Pulmonary artery endothelial cell (primary cell): ENCODE data around the gene HORMAD2. TPM values are rescaled to one million over a fixed set of nuclear protein-coding genes. Genes with fewer than 3 reads are reported as not detected.

ENCODE experiments used
- DNase-seq: peaks from one replicate; pipeline ENCODE4 v3.0.0-alpha.2; 2011; ENCODE audit warnings: low read depth, low spot score
- total RNA-seq: library from RNA; depleted of rRNA; stranded (reverse); fragments of >200 nt; gene quantifications from 2 replicates; pipeline ENCODE4 v1.2.3, GENCODE V29; 2014

The HORMAD2 gene
- total RNA-seq, 1 donor from 2014 or later, result not detected

DNA sequence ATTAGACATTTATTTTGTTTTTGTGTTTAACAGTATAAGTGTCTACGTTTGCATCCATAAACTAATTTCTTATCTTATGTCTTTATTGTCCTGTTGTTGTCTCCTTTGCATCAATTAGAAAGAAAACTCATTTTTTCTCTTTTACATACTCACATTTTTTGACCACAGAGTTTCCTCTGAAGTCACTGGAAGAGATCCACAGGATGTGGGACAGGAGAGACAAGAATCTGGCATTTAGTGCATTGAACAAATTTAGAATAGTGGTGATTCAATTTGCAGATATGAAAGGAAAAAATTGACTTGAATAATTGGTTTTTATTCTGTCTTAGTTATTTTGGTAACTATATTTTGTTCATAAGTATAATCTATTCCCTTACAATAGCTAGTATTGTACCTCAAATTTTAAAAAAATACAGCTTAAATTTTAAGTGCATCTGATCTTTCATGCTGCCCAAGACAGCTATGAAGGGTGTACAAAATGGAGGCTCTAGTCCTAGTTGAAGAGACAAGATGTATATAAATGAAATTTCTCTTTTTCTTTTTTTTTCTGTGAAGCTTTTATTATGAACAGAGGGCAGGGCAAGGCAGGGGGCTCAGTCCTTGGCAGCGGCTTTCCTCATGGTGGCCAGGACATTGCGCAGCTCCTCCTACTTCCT is 24.4 kb downstream of the HORMAD2 start:
- no peak for DNase-seq

DNA sequence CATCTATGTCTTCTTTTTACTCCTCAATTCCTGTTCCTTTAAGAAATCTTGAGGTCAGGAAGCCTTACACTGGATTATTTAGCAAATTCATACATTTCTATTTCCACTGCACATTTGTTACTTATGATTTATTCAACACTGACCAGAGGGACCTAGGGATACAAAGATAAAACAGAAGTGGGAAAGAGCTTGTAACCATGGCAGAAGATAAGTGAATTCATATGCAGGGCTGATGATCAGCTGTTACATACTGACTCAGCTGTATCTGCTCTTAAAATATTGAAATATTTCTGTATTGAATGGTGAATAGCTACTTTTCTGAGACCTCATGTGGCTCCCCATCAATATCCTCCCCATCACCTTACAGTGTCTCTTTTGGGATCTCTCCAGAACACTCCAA is 25.2 kb downstream of the HORMAD2 start:
- DNase-seq, result no peak

DNA sequence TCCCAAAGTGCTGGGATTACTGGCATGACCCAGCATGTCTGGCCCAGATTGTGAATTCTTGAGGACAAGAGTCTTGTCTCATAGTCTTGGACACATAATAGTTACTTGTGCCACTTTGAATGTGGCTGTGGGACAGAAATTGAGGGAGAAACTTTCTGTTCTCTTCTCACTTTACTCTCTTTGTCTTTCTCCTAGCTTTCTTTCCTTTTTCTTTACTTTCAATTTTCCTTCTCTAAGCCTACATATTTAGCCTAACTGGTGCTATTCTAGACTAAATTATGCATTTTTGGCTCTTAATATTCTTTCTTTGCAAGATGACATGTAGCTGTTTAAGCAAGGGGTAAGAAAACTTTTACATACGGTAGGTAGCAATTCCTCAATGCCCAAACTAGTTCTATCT is 33.2 kb downstream of the HORMAD2 start:
- no peak for DNase-seq

DNA sequence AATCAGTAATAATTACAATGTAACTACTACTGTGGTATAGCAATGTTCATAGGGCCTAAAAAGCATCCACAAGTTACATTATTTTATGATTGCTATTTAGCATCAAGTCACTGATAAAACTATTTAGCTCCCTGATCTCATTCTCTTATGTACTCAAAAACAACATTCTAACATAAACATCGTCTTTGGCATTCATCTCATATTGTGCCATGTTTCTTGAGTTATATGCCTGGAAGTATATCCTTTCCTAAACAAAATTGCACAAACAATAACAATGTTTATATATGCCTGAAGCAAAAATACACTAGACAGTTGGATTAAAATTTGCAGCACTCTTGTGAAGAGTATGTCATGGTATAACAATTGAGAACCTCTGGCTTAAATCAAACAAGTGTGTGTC is 34.1 kb downstream of the HORMAD2 start:
- DNase-seq, result no peak

DNA sequence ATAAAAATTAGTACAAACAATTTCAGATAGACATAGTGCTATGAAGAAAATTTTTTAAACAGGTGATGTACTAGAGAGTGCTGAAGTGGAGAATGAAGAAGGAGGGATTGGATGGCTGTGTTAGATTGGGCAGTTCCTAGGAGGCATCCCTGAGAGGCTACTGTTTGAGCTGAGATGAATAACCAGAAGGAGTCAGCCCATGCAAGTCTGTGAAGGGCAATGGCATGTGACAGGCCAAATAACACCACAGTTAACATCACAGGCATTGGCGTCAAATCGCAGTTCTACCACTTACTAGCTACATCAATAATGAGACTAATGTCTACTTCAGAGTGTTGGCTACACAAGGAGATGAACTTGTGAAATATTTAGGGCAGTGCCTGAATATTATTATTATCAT is 35.4 kb downstream of the HORMAD2 start:
- no peak for DNase-seq

DNA sequence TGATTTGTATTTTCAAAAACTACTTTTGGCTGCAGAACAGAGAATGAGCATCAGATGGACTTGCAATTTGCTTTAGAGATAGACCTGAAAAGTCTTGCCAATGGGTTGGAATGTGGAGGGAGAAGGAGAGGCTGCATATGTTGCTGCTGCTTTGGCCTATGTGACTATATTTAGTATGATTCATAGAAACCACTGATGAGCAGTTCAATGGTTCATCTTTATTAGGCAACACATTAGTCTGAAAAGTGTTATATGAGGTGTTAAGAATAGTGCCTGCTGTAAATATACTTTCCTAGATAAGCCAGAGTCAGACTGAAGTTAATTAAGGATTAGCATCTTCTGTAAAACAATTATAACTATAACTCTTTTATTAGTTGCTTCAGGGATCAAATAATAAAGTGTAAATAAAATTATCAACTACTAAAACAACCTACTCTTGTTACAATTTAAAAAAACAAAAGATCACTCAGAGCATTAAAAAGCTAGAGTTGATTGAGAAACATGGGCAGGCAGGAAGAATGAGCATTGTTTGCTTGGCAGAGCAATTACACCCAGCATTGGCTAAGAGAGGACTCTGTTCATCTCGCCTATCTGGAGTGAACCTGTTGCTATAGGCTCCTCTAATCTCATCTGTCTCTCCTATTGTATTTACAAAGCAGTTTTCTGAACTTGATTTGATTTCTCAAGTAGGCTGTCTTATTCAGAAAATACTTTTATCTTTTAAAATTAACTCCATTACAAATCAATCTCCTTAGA is 36.3 kb downstream of the HORMAD2 start:
- no peak for DNase-seq

DNA sequence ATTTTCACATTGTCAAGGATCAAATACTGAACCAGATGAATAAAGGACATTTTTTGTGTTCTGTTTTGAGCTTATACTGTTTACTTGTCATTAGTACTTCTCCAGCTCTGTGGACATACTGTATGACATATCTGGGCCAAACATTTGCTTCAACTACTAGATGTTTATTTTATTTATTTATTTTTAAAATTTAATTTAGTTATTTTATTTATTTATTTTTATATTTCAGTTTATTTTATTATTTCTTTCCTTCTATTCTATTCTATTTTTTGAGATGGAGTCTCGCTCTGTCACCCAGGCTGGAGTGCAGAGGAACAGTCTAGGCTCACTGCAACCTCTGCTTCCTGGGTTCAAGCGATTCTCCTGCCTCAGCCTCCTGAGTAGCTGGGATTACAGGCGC is 37.0 kb downstream of the HORMAD2 start:
- no peak for DNase-seq

DNA sequence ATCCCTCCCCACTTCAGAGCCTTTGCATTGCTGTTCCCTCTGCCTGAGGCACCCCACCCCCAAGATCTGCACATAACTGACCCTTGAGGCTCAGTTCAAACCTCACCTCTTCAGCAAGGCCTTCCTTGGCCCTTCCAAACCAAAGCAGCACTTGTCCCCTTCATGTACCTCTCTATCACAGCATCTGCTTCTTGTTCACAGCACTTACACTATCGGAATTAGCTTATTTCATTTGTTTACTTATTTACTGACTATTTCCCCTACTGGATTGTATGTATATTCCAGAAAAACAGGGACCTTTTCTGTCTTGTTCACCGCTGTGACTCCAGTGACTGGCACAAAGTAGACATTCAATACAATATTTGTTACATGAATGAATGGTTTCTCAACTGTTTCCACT is 38.0 kb downstream of the HORMAD2 start:
- DNase-seq, result no peak

DNA sequence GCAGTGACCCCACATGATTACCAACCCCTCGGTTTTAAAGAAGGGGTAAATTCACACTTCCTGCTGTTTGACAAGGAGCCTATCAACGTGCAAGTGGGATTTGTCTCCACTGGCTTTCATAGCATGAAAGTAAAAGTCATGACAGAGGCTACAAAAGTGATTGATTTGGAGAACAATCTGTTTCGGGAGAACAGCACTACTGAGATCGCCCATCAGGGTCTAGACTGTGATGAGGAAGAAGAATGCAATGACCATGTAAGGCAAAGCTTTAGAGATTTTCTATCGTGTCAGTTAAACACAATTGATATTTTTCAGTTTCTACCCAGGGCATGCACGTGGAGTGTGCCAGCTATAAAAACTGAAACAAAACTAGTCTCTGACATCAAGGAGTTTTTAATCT is 41.7 kb downstream of the HORMAD2 start:
- no peak for DNase-seq

DNA sequence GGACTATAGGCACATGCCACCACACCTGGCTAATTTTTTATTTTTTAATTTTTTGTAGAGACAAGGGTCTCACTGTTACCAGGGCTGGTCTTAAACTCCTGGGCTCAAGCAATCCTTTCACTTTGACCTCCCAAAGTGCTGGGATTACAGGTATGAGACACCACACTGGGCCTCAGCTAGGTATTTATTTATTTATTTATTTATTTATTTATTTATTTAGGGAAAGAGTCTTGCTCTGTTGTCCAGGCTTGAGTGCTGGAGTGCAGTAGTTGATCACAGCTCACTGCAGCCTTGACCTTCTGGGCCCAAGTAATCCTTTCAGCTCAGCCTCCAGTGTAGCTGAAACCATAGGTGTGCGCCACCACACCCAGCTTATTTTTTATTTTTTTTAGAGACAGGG is 43.2 kb downstream of the HORMAD2 start:
- DNase-seq, result no peak

DNA sequence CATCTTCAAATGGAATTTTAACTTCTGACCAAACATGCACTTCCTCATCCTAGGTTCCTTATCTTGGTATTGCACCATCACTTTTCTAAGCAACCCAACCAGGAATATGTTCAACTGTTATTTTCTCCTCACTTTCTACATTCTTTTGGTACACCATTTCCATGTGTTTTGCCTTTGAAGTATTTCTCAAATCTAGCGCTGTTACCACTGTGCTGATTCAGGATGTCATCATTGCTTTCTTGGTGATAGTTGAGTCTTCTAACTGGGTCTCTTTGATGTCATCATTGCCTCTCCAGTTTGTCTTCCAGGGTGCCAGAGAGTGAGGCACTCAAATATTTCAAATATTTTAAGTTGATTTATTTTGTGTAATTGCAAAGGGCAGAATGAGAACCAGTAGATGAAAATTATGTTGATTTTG is 47.5 kb downstream of the HORMAD2 start:
- no peak for DNase-seq

DNA sequence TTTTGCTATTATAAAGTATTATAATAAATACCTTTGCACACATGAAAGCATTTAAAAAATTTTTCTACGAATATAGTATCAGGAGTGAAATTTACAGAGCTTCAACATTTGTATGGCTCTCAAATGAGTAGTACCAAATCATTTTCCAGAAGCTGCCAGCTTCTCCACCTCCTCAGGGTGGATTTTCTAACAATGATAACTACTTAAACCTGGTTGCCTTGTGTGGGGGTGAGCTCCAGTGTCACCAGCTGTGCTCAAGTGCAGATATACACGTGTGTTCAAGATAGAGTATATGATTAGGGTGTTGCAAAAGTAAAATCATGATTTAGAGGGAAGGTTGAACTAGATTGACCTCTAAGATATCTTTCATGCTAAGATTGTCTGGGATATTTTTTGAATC is 48.2 kb downstream of the HORMAD2 start:
- DNase-seq, result no peak

DNA sequence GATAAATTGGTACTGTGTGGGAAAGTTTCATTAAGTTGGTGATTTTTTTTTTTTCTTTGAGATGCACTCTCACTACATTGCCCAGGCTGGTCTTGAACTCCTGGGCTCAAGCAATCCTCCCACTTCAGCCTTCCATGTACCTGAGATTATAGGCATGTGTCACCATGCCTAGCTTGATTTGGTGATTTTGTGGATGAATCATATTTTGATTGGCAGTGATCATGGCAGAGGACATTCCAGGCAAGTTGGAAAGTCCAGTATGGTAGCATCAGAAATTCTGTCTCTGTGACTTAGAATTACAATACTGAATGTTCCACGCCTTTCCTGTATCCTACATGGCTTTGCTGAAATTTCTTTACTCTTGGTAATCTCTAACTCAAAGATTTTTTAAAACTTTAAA is 49.4 kb downstream of the HORMAD2 start:
- no peak for DNase-seq

DNA sequence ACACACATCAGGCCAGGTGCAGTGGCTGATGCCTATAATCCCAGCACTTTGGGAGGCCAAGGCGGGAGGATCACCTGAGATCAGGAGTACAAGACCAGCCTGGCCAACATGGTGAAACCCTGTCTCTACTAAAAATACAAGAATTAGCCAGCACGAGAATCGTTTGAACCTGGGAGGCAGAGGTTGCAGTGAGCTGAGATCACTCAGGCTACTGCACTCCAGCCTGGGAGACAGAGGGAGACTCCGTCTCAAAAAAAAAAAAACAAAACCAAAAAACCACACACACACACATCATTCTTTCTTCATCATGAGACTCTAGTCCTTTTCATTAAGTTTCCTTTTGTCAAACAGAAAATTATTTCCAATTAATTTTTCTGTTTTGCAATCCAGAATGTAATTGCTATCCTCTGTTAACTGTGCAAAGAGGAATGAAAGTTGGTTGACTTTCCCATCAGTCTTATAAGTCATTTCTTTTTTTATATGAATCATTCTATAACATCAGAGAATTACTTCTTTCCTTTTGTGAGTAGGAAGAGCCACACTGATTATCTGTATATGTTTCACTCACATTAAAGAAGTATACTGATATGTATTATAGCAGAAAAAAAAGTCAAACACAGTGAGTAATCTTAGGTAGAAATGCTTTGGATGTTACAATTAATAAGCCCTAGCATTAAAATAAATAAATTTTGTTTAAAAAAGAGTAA is 52.2 kb downstream of the HORMAD2 start:
- DNase-seq, result no peak

DNA sequence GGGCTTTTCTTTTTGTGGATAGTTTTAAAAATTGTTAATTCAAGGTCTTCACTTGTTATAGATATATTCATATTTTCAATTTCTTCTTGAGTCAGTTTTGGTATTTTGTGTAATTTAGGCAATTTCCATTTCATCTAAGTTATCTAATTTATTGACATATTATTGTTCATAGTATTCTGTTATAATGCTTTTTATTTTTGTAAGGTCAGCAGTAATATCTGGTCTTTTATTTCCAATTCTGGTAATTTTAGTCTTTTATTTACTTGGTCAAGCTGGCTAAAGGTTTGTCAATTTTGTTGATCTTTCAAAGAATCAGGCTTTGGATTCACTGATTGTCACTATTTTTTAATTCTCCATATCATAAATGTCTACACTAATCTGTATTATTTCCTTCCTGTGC is 60.1 kb downstream of the HORMAD2 start:
- DNase-seq, result no peak

DNA sequence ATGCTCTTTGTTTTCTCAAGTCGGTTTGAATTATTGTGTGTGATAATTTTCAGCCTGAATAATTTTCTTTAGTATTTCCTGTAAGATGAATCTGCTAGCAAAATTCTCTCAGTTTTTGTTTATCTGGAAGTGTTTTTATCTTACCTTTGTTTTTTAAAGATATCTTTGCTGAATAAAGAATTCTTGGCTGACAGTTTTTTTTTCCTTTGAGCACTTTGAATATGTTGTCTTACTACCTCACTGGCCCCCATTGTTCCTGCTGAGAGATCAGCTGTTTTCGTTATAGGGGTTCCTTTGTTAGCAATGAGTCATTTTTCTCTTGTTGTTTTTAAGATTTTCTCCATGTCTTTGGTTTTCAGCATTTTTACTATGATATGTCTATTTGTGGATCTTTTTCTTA is 63.0 kb downstream of the HORMAD2 start:
- DNase-seq, result no peak

DNA sequence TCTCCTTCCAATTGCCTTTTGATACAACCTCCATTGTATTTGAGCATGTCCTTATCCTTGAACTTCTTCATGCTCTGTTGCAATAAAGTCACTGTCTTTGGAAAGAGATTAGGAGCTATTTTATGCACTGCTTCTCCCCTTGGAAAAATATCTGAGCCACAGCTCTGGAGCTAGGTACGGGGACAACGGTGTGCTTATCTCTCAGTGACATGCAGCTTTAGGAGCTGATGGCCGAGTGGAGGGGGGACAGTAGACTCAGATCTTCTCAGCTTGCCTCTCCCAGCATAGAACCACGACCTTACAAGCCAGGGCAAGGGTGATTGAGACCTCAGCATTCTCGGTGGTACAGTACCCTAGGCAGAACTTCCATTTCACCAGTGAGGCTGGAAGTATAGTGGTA is 64.1 kb downstream of the HORMAD2 start:
- no peak for DNase-seq

DNA sequence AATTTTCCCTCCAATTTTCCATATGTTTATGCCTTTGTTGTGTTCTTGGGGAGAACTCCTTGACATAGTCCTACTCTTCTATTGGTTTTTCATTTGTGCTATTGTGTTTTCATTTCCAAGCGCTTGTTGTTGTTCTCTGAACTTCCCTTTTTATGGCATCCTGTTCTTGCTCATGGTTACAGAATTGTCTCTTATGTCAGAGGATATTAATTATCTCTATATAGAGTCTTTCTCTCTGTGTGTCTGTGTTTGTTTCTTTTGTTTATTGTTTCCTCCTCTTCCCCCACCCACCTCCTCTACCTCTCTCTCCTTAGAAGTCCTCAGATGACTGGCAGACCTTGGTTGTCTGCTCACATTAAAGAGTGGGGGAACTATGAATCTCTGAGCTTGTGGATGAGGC is 69.9 kb downstream of the HORMAD2 start:
- no peak for DNase-seq

DNA sequence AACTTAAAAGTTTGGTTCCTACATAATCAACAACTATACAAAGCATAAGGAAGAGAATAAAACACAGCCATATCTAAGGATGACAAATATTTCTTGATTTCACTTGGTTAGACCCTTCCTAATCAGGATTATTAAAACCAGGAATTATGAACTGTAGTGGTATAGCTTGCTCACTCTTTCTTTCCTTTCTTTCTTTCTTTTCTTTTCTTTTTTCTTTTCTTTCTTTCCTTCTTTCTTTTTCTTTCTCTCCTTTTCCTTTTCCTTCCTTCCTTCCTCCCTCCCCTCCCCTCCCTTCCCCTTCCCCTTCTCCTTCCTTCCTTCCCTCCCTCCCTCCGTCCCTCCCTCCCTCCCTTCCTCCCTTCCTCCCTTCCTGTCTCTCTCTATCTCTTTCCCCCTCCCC is 78.0 kb downstream of the HORMAD2 start:
- no peak for DNase-seq

DNA sequence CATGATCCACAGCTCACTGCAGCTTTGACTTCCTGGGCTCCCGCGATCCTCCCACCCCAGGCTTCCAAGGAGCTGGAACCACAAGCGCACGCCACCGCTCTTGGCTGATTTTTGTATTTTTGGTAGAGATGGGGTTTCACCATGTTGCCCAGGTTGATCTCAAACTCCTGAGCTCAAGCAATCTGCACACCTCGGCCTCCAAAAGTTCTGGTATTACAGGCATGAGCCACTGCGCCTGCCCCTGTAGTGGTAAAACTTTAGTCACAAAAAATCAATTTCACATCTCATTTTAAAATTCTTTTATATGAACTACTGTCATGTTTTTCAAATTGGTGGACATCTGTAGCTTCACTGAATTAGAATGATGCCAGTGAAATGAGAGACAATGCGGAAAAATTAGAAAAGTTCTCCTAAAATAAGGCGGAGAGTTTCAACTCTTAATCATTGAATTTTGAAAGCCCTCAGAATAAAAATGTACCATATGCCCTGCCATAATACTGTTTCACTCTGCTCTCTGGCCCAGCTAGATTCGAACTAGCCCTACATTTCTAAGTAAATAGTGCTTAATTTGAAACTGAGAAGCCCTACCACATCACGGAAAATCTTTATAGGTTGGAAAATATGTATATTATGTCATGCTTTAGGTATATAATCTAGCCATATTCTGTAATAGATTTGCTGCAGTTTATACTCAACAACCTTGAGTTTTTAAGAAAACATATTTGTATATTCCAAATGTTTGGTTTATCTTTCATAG is 78.7 kb downstream of the HORMAD2 start:
- no peak for DNase-seq

DNA sequence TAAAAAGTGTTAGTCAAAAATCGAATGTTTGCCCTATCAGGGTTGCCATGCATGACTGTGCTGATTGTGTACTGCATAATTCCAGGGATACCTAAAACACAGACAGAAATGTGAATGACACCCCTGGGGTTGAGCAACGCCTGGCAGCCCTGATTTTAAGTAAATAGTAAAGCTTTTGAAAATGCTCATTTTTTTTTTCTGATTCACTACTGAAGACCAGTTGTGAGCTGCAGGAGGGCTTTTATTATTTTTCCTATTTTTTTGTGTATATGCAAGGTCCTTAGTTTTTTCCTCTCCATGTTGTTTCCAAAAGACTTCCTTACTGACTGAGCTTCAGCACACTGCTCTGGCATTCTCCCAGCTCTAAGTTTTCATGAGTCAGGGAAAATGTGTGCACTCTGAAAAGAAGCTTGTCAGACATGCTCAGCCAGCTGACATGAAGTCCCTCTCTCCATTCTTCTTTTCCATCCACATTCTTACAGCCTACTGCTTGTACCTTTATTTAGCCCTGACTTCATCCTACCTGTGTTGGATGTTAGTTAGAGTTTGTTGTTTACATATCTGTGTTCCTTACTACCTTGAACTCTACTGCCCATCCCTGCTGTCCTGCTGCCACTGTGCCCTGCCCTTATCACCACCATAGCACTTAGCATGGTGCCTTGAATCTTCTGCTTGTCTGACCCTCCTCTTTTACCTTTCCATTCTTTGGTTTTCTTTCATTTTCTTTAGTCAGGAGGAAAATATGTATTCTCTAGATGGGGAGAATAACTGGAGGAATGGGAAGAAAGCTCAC is 79.5 kb downstream of the HORMAD2 start:
- no peak for DNase-seq
